HG02623 (cell line): ENCODE measurements around the gene DNAJC27.
A peak's percentile ranks its signal among the peaks of the same experiment; 100 is the strongest.
"Not testable (repeated sequence)": the region's sequence is repeated elsewhere in the genome, so short reads cannot be mapped to it uniquely, and the experiment has no call there.

Source experiments
- ATAC-seq: cut with Tn5 transposase; IDR thresholded peaks from one replicate; pipeline ENCODE4 v1.9.1; 2021; ENCODE audit warnings: moderate library complexity; ENCODE audit not compliant: unreplicated experiment

Gene DNAJC27

GRCh38 chr2:24971536-24972314 lies at the start of gene DNAJC27:
Gene DNAJC27 (minus strand): TSS chr2:24971955. CDS start chr2:24971904, 51 bp downstream.
- peak; percentile 91 for ATAC-seq

DNA sequence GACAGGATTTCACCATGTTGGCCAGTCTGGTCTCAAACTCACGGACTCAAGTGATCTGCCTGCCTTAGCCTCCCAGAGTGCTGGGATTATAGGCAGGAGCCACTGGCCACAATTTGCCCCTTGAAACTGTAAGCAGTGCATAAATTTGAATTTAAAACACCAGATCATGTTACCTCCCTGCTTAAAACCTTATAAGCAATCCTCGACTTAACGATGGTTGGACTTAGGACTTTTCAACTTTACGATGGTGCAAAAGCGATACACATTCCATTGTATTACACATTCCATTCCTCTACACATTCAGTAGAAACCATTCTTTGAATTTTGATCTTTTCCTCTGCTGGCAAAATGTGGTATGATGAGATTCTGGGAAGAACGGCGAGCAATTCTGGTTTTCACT lies 46.9 kb upstream of the DNAJC27 start:
- ATAC-seq = no peak

GRCh38 chr2:25014631-25015030 lies 42.9 kb upstream of the DNAJC27 start:
- no peak for ATAC-seq

- not testable (repeated sequence) for ATAC-seq
Measured at GRCh38 chr2:25011342-25011741, 39.6 kb upstream of the DNAJC27 start.

DNA sequence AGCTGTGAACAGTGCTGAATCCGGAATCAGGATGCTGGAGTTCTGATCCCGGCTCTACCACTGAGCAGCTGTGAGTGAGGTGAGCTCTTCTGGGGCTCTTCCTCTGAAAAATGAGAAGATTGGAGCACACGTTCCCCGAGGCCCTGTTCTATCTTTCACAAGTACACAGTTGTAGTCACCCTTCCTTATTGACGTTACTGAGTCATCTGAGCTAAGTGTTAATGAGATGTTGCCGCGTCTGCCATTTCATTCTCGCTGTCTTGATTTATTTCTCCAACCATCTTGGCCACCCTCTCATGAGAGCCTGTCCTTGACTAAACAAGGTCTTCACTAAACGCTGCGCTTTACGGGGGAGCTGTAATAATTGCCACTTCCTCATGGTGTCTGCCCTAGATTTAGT lies 38.2 kb upstream of the DNAJC27 start:
- ATAC-seq = no peak

DNA sequence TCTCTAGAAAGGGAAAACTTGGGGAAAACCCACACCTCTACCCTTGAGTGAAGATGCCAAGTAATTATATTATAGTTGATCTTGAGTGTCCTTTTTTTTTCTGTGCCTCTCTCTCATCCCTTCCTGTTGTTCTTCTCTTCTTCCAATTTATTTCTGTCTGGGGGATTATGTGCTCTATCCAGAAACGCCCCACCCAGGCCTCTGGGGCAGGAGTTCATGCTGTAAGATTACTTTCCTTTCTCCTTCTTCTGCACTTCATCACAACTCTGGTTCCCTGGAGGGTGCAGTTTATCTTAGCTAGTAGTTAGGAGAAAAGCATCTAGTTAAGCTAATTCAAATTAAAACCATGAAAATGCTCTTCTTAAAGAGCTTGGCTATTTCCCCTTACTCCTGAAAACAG lies 30.3 kb upstream of the DNAJC27 start:
- no peak for ATAC-seq

GRCh38 chr2:25001325-25001637 lies 29.5 kb upstream of the DNAJC27 start:
- no peak for ATAC-seq

GRCh38 chr2:25000503-25001324 lies 29.0 kb upstream of the DNAJC27 start:
- ATAC-seq = no peak

GRCh38 chr2:25000036-25000435 lies 28.3 kb upstream of the DNAJC27 start:
- ATAC-seq = no peak

DNA sequence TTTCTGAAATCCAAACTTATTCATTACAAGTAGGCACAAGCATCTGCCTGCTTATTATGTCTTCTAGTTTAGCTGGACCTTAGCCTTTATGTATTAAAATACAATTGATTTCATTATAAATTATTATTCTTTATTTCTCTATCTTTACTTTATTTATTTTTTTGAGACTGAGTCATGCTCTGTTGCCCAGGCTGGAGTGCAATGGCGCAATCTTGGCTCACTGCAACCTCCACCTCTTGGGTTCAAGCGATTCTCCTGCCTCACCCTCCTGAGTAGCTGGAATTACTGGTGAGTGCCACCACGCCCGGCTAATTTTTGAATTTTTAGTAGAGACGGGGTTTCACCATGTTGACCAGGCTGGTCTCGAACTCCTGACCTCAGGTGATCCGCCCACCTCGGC lies 27.3 kb upstream of the DNAJC27 start:
- not testable (repeated sequence) for ATAC-seq

- no peak for ATAC-seq
Measured at GRCh38 chr2:24994146-24994724, 22.5 kb upstream of the DNAJC27 start.

- ATAC-seq = no peak
Measured at GRCh38 chr2:24993406-24994145, 21.8 kb upstream of the DNAJC27 start.

- no peak for ATAC-seq
Measured at GRCh38 chr2:24986372-24986771, 14.6 kb upstream of the DNAJC27 start.

GRCh38 chr2:24985511-24985910 lies 13.8 kb upstream of the DNAJC27 start:
- no peak for ATAC-seq

DNA sequence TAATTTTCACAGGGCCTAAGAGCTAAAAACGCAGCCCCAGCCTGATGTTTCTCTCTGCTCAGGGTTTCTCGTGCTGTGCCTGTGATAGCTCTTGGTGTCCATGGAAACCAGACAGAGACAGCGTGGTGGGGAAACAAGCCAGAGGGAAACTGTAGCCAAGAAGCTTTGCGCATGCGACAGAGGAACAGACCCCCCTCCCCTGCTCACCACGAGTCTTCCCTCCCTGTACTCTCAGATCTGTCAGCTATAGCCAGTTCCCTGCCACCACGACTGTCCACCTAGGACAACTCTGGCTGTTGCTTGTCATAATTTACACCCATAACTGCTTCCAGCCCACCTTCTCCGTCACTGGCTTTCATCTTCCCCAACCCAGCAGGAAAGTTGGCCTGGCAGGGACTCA lies 13.2 kb upstream of the DNAJC27 start:
- no peak for ATAC-seq

DNA sequence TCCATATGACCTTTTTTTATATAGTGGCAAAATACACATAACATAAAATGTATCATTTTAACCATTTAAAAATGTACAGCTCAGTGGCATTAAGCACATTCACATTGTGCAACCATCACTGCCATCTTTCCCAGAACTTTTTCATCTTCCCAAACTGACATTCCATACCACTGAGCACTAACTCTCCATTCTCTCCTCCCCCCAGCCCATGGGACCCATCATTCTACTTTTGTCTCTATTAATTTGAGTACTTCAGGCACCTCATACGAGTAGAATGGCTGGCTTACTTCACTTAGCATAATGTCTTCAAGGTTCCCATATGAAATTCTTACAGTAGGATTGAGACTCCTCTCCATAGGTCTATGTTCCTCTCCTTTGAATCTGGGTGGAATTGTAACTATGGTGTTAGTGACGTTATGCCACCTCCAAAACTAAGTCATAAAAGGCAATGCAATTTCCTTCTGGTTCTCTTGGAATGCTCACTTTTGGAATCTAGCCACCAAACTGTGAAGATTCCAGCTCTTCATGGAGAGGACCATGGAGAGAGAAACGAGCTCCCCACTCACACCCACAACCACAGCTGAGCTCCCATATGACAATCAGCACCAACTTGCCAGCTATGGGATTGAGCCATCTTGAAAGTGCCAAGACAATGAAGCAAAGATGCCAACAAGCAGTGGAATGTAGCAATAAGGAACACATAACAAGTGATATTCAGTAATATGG lies 9.8 kb upstream of the DNAJC27 start:
- ATAC-seq = no peak

GRCh38 chr2:24978661-24979060 lies 6.9 kb upstream of the DNAJC27 start:
- ATAC-seq = no peak

DNA sequence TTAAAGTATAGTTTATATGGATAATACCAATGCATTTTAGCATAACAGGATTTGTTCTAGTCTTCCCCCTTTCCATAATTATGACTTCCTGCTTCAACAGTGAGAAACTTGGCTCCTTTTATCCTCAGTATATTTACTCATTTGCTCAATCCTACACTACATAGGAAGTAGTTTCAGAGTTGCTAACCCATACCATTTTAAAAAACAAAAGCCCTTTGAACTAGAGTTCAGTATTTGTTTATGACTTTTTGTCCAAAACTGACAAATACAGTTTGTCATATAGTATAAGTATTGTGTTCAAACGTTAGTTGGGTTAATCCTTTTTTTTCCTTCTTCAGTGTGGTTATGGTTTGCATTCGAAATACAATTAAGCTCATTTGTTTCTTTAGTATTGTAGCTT lies 5.9 kb upstream of the DNAJC27 start:
- ATAC-seq = no peak

- no peak for ATAC-seq
Measured at GRCh38 chr2:24973812-24974211, 2.1 kb upstream of the DNAJC27 start.

- ATAC-seq = no peak
Measured at GRCh38 chr2:24972315-24972961, 683 bp upstream of the DNAJC27 start.
